ENCODE data around the gene ACER2.

The ACER2 gene

DNA sequence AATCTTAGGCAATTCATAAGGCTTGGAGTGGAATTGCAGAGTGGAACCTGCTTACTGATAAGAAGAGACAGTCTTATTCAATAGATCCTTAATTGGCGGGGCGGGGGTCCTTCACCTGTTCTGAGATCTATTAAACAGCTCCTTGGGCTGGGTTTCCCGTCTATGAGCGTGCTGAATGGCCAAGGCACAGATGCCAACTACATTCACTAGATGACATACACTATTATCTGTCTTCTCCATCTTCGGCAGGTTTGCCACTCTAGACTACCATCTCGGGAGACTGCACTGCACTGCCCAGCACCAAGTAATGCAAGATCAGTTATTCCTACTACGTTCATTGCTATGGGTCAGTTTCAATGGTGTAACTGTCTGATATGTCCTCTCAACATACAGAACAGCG lies 81.5 kb downstream of the ACER2 start:
- DNase-seq = no peak

DNA sequence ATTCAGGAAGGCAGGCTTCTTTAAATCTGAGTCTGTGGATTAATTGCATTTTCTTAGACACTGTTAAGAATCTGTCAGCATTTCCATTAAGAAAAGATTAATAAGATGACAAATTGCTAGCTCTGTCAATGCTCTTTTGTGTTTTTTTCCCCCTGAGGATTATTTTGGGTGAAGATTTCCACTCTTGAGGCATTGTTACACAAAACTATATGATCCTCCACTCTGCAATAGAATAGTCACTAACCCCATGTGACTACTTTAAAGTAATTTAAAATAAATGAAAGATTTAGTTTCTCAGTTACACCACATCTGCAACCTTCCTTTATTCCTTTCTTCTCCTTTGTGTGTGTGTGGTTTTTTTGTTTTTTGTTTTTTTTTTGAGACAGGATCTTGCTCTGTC lies 82.0 kb downstream of the ACER2 start:
- DNase-seq = no peak

DNA sequence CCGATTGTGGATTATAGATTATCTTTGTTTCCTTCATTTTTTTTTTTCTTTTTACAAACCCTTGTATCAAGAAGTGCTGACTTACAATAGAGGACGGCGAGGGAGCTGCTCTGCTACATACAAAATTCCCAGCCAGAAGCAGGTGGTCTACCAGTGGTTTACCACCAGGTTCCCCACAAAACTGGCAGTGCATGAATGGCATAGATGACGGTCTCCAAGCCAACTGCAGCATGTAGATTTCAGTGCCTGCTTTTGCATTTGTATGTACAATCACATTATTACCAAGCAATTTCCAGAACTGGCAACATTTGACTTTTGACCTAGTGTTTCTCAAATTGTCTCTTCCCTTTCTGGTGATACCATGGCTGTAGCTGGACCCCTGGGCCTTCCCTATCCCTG lies 84.0 kb downstream of the ACER2 start:
- DNase-seq = no peak

DNA sequence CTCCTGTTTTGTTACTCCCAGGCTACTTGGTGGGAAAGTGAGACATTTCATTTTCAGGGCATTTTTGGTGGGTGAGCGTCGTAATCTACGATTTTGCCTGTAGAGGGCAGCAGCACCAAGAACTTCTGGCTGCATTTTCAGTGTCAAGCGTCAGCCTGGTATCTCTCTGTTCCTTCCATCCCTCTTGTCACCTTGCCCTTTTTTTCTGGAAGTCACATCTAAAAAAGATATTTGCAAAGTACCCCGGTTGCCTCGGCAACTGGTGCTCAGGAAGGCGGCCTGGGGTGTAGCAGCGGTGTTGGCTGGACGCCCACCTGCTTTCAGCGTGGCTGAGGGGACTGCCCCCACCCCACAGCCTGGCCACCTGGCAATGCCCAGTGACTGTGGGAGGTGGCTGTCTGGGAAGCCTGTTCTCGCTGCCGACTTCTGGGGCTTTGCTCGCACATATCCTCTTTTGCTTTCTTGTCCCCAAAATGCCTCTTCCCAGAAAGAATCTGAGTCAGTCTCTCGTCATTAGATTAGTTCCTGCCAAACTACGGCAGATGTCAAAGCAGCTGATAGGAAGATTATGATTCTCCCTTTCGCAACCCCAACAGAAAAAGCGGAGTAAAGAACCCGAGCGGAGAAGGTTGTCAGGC lies 84.5 kb downstream of the ACER2 start:
- peak in 1 of 4 experiments; percentile 9 for DNase-seq

DNA sequence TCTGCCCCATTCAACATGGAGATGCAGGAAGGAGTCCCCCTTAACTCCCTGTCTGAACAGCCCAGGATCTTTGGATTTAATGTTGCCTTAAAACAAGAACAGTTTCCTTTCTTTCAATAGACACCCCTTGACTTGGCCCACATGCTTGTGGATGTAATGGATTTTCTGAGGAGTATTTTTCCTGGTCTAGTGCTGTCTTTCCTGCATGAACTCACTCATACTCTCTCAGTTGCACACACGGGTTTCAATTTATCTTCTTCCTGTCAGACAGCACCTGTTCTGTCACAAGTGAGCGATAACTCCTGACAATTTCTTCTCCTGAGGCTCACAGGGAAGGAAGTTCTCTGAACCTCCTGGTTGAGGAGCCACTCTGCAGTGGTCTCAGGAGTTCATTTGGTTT lies 85.1 kb downstream of the ACER2 start:
- no peak for DNase-seq

DNA sequence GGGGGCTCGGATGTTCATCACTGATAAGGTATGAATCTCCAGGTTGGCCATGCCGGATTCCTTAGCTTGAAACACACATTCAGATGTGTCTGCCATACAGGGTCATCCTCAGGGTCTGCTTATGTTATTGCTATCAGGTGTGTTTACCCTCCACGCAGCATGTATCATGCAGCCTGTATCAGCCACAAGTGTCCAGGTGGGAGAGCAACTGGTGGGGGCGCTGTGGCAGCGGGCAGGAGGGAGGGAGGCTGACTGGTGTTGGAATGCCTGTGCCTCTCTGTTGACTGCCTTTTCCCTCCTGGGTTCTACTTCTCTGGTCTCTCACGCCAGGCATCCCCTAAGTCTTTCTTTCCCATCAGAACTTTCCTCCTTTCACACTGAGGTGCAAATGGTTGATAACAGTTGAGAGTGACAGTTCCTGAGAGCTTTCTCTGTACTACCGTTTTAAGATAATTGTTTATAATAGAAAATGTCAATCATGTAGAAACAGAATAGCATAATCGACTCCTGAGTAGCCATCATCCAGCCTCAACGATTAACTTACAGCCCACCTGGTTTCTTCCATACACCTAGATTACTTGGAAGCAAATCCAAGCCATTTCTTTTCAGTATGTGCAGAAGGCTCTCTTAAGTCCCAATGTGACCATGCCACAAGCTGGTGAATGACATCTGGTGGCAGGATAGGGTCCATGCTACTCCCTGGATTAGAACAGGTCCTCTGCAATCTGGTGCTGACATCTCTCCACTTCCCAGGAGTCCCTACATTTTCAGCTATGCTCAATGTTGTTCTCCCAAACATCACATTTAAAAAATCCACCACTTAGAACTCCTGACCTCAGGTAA lies 86.6 kb downstream of the ACER2 start:
- DNase-seq = no peak

DNA sequence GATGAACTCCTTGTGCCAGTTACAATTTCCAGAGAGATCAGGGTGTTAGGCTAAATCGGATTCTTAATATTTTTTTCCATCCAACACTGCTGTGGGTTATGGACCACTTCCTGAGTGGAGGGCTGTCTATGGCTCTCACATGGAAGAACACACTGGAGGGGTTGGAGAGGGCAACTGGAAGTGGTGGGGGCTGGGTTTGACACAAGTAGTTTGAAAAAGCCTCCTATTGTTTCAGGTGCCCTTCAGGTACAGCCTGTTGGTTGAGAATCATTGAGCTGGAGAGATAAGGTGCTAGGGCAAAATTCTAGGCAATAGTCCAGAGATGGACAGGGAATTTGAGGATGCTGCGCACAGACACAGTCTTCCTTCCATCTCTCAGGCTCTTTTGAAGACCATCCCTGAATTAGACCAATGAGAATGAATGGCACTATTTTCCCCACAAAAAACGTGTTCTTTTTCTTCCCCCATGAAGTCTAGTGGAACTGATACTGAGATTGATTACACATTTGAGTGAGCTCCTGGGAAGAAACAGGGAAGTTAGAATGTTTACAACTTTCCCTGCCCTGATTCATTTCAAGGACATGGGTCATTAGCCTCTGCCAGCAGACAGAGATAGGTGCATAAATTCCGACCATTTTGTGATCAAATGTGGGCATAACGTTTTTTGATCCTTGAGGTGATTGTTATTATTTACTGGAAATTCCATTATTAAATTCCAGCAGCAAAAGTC lies 87.7 kb downstream of the ACER2 start:
- no peak for DNase-seq

DNA sequence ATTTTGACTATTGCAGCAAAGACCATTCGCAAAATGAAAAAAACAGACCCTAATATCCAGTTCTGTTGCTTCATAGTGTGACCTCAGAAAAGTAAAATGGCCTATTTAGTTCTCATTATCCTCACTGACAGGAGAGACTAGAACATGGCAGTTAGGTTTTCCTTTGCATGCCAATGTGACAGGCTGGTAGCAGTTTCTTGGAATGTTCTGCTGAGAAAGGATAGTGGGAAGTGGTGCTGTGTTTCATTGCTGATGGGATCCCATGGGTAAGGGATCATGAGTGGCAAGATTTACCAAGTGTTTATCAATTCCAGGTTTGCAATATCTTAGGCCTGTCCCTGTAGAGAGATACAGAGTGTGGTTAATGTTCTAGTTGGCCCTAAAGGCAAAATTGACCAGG lies 88.5 kb downstream of the ACER2 start:
- DNase-seq = no peak

DNA sequence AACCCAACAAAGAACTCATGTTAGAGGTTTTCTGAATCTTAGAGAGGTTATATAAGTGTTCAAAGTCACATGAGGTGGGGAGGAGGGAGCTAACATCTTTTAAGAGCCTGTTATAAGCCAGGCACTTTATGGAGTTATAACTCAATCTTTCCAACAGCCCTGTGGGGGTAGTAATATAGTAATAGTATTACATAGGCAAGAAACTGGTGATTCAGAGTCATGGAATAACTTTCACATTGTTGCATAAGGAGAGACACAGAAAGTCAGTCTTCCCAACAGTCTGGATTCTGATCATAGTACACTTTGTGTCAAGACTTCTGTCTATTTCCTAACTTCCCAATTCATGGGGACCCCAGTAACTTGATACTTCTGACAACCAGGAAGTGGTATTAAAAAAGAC lies 89.2 kb downstream of the ACER2 start:
- DNase-seq = no peak
